Gastroesophageal sphincter (tissue), 4 donors: Measurements from ENCODE around the gene ATP2C2. TPM values are rescaled to one million over a fixed set of nuclear protein-coding genes. Genes with fewer than 3 reads are reported as not detected.

Experiments
- ATAC-seq: fragments of 150-250 bp; one replicate; pipeline ENCODE4 v1.9.1; 2016; ENCODE audit warnings: mild to moderate bottlenecking, moderate library complexity
- H3K27ac ChIP-seq, 4 donors: fragments of 200-600 bp; sonication (generic) in 3 of 4; 1 replicate in 3 of 4; 2 replicates in 1 of 4; pipeline ENCODE4 v1.5.1; 2016 to 2019
- H3K27me3 ChIP-seq: fragments of 200-600 bp; sonication (generic); one replicate; pipeline ENCODE4 v1.5.1; 2019
- H3K36me3 ChIP-seq, 2 donors: fragments of 200-600 bp; sonication (generic); one replicate each; pipeline ENCODE4 v1.5.1; 2019; ENCODE audit warnings: control low read depth in 1 of 2
- H3K4me1 ChIP-seq, 3 donors: fragments of 200-600 bp; sonication (generic); 1 replicate in 2 of 3; 2 replicates in 1 of 3; pipeline ENCODE4 v1.5.1; 2016 to 2019; ENCODE audit warnings: control low read depth in 2 of 3
- H3K4me3 ChIP-seq, 2 donors: fragments of 200-600 bp; sonication (generic); one replicate each; pipeline ENCODE4 v1.5.1; 2019; ENCODE audit warnings: mild to moderate bottlenecking in 1 of 2, moderate library complexity in 1 of 2
- H3K9me3 ChIP-seq, 3 donors: fragments of 200-600 bp; sonication (generic); one replicate each; pipeline ENCODE4 v1.5.1; 2017 to 2019; ENCODE audit warnings: control low read depth in 2 of 3
- EP300 ChIP-seq: sonication (generic); formaldehyde crosslinking; IDR thresholded peaks from one replicate; pipeline ENCODE4 v1.6.1; 2017; ENCODE audit warnings: antibody characterized with exemption, mild to moderate bottlenecking
- POLR2A ChIP-seq, 2 donors: fragments of 450-650 bp; IDR thresholded peaks; one replicate each; pipeline ENCODE4 v1.6.1; 2017; ENCODE audit warnings: antibody characterized with exemption in 2 of 2, mild to moderate bottlenecking in 2 of 2, moderate library complexity in 1 of 2
- POLR2AphosphoS5 ChIP-seq: sonication (generic); formaldehyde crosslinking; IDR thresholded peaks from one replicate; pipeline ENCODE4 v1.6.1; 2017; ENCODE audit warnings: antibody characterized with exemption
- WGBS, 2 donors: methylation state at CpG; one replicate each; pipeline ENCODE4 v1.1.5; 2018; ENCODE audit warnings: low coverage in 1 of 2; 5-methylcytosine and 5-hydroxymethylcytosine counted together
- total RNA-seq, 4 donors: library from RNA; depleted of rRNA; stranded (reverse); fragments of >200 nt; gene quantifications; one replicate each; pipeline ENCODE4 v1.1.0, GENCODE V29; 2016
- TF ChIP-seq, protein P1 (sequence below), 4 experiments: fragments of 200-600 bp in 2 of 4; fragments of 450-650 bp in 2 of 4; sonication (generic) in 1 of 4; IDR thresholded peaks; one replicate each; pipeline ENCODE4 v1.5.1; 2017 to 2019; ENCODE audit warnings: antibody characterized with exemption in 4 of 4, mild to moderate bottlenecking in 2 of 4, moderate library complexity in 2 of 4

The ATP2C2 gene
- total RNA-seq, 4 donors from 2014 or later, result 0.13 to 1.3 (median 0.31) TPM; not detected in 1

- TF ChIP-seq EP300, result no peak
- no peak for TF ChIP-seq POLR2A (IDR thresholded peaks at IDR 0.05)
- TF ChIP-seq, protein P1, sequence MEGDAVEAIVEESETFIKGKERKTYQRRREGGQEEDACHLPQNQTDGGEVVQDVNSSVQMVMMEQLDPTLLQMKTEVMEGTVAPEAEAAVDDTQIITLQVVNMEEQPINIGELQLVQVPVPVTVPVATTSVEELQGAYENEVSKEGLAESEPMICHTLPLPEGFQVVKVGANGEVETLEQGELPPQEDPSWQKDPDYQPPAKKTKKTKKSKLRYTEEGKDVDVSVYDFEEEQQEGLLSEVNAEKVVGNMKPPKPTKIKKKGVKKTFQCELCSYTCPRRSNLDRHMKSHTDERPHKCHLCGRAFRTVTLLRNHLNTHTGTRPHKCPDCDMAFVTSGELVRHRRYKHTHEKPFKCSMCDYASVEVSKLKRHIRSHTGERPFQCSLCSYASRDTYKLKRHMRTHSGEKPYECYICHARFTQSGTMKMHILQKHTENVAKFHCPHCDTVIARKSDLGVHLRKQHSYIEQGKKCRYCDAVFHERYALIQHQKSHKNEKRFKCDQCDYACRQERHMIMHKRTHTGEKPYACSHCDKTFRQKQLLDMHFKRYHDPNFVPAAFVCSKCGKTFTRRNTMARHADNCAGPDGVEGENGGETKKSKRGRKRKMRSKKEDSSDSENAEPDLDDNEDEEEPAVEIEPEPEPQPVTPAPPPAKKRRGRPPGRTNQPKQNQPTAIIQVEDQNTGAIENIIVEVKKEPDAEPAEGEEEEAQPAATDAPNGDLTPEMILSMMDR (IDR thresholded peaks at IDR 0.05), result no peak
- 80 to 95% methylated on average over 8 to 11 of the region's 11 CpGs for WGBS, 2 donors
- no peak overlapping the region for H3K27ac ChIP-seq
Measured at GRCh38 chr16:84349862-84350684, 18.3 kb upstream of the ATP2C2 start.

GRCh38 chr16:84350685-84351400 is 17.5 kb upstream of the ATP2C2 start:
- Histone ChIP-seq H3K9me3 (no peaks in the 10 kb centered on the region), H3K36me3 (no peaks in the 10 kb centered on the region), H3K27ac (no peak overlapping the region), H3K27me3 (no peaks in the 10 kb centered on the region), H3K4me1 (no peaks in the 10 kb centered on the region), H3K4me3 (no peak overlapping the region)
- no peak for TF ChIP-seq POLR2AphosphoS5
- no peak for TF ChIP-seq POLR2A (IDR thresholded peaks at IDR 0.05)
- WGBS, 2 donors, result 81 to 93% methylated on average over 5 to 6 of the region's 16 CpGs
- ATAC-seq, result no peak

More at GRCh38 chr16:84349862-84350684, 18.3 kb upstream of the ATP2C2 start:
- no peaks in the 10 kb centered on the region for H3K9me3 ChIP-seq
- no peaks in the 10 kb centered on the region for H3K36me3 ChIP-seq
- no peak for ATAC-seq
- H3K4me1 ChIP-seq, result peaks cover 0 to 2% (median 0%) of the 10 kb centered on the region in 3 donors
- no peak overlapping the region for H3K4me3 ChIP-seq
- H3K27me3 ChIP-seq, result no peaks in the 10 kb centered on the region

GRCh38 chr16:84351630-84352029 is 16.7 kb upstream of the ATP2C2 start:
- no peaks in the 10 kb centered on the region for H3K36me3 ChIP-seq
- no peaks in the 10 kb centered on the region for H3K27me3 ChIP-seq
- H3K9me3 ChIP-seq, result no peaks in the 10 kb centered on the region
- WGBS, 2 donors, result 90 to 95% methylated on average over 6 to 7 of the region's 8 CpGs
- H3K27ac ChIP-seq, result no peak overlapping the region
- H3K4me3 ChIP-seq, result no peak overlapping the region
- ATAC-seq, result no peak
- H3K4me1 ChIP-seq, result no peaks in the 10 kb centered on the region
- no peak for TF ChIP-seq POLR2A (IDR thresholded peaks at IDR 0.05)
- TF ChIP-seq, protein P1 (IDR thresholded peaks at IDR 0.05), result no peak
- no peak for TF ChIP-seq POLR2AphosphoS5
- TF ChIP-seq EP300, result no peak

DNA sequence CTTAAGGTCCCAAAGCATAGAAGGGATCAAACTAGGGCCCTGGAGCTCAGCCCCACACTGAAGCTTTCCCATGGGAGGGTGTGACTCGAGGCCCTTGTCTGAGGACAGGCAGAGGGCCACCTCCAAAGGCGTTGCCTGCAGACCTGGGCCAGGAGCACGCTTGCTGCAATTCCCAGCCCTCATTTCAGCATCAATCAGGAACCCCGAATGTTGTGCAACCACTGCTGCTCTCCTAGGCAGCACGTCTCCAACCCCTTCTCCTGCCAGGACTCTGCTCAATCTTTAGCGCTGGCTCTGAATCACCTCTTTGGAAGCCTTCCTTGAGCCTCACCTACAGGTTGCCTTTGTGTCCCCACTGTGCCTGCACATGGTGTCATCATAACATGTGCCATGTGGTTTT is 14.0 kb upstream of the ATP2C2 start:
- Histone ChIP-seq H3K4me3 (no peak overlapping the region), H3K27me3 (no peaks in the 10 kb centered on the region), H3K36me3 (no peaks in the 10 kb centered on the region), H3K27ac (no peak overlapping the region), H3K4me1 (peaks cover 0 to 7% (median 0%) of the 10 kb centered on the region in 3 donors), H3K9me3 (no peaks in the 10 kb centered on the region)
- 85 to 100% methylated on average over 1 to 5 of the region's 6 CpGs for WGBS, 2 donors
- ATAC-seq, result no peak
- TF ChIP-seq, protein P1 (IDR thresholded peaks at IDR 0.05), result no peak
- TF ChIP-seq POLR2A (IDR thresholded peaks at IDR 0.05) (no peak), EP300 (no peak), POLR2AphosphoS5 (no peak)

DNA sequence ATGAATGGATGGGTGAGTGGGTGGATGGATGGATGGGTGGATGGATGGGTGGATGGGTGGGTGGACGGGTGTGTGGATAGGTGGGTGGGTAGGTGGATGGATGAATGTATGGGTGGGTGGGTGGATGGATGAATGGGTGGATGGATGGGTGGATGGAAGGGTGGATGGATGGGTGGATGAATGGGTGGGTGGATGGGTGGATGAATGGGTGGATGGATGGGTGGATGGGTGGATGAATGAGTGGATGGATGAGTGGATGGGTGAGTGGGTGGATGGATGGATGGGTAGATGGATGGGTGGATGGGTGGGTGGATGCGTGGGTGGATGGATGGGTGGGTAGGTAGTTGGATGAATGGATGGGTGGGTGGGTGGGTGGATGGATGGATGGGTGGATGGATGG is 13.2 kb upstream of the ATP2C2 start:
- H3K9me3 ChIP-seq, result no peaks in the 10 kb centered on the region
- H3K4me1 ChIP-seq, result peaks cover 0 to 7% (median 0%) of the 10 kb centered on the region in 3 donors
- no peaks in the 10 kb centered on the region for H3K27me3 ChIP-seq
- no peaks in the 10 kb centered on the region for H3K36me3 ChIP-seq
- H3K4me3 ChIP-seq, result no peak overlapping the region
- TF ChIP-seq POLR2AphosphoS5 (no peak), EP300 (no peak)
- TF ChIP-seq, protein P1 (IDR thresholded peaks at IDR 0.05), result no peak
- 77 to 100% methylated on average over 1 of the region's 2 CpGs for WGBS, 2 donors
- H3K27ac ChIP-seq, result no peak overlapping the region
- no peak for ATAC-seq
